GM12878 (cell line): Measurements from ENCODE around the gene DOCK9. TPM values are rescaled to one million over a fixed set of nuclear protein-coding genes. Genes with fewer than 3 reads are reported as not detected.

ENCODE experiments used
- ATAC-seq: fragments of 200-7000 bp; cut with Tn5 transposase; 3 replicates; pipeline ENCODE4 v1.9.1; 2020; ENCODE audit warnings: mild to moderate bottlenecking, moderate library complexity
- BruUV-seq: library from RNA; stranded (reverse); fragments of 400-500 nt; replicated peaks from 2 replicates; lab custom pipeline; 2021; lab: Mats Ljungman, UMichigan
- CTCF ChIA-PET: fragments of 300-600 bp; sonication (Branson Sonifier 250); formaldehyde crosslinking; extraction: SDS; loops from one replicate; lab custom pipeline; 2021; ENCODE audit warnings: inconsistent platforms; lab: Yijun Ruan, JAX
- POLR2A ChIA-PET: fragments of 350-600 bp; formaldehyde crosslinking; extraction: SDS; loops from one replicate; lab custom pipeline; 2021; ENCODE audit warnings: inconsistent platforms; lab: Charles Lee
- RAD21 ChIA-PET: fragments of 300-600 bp; sonication (Branson Sonifier 250); formaldehyde crosslinking; loops from one replicate; lab custom pipeline; 2023; ENCODE audit warnings: antibody characterized with exemption; ENCODE audit not compliant: unreplicated experiment; lab: Charles Lee
- SMC1A ChIA-PET: fragments of 300-600 bp; sonication (Branson Sonifier 250); formaldehyde crosslinking; loops from one replicate; lab custom pipeline; 2023; ENCODE audit not compliant: unreplicated experiment, uncharacterized antibody; lab: Charles Lee
- DNase-seq: peaks from one replicate; pipeline ENCODE4 v3.0.0-alpha.2; 2011; ENCODE audit warnings: low read depth, low spot score
- FAIRE-seq: peaks from 3 replicates; lab custom pipeline; 2011; peaks lifted over from hg19 to GRCh38; lab: Jason Lieb, UNC
- H2AFZ ChIP-seq: 2 replicates; pipeline ENCODE4 v1.6.0; 2011; ENCODE audit warnings: low read depth, low read length, control low read depth; ENCODE audit not compliant: control insufficient read depth
- H3K27ac ChIP-seq: 2 replicates; pipeline ENCODE4 v1.5.1; 2011; ENCODE audit warnings: control low read depth; ENCODE audit not compliant: control insufficient read depth, insufficient read depth
- H3K27me3 ChIP-seq, 2 experiments: replicated peaks in 1 of 2; 2 replicates each; pipeline versions ENCODE4 v1.6.0 to v1.6.1; 2011; ENCODE audit warnings: low read length in 1 of 2; ENCODE audit not compliant: control insufficient read depth in 2 of 2, insufficient read depth in 2 of 2
- H3K36me3 ChIP-seq, 2 experiments: 2 replicates each; pipeline ENCODE4 v1.5.1; 2011; ENCODE audit warnings: low read length in 1 of 2; ENCODE audit not compliant: control insufficient read depth in 2 of 2, insufficient read depth in 2 of 2
- H3K4me1 ChIP-seq: 2 replicates; pipeline ENCODE4 v1.6.1; 2011; ENCODE audit warnings: mild to moderate bottlenecking, low read length, moderate library complexity, mixed read lengths; ENCODE audit not compliant: control insufficient read depth, insufficient read depth
- H3K4me2 ChIP-seq: 2 replicates; pipeline ENCODE4 v1.6.0; 2011; ENCODE audit warnings: control low read depth; ENCODE audit not compliant: control insufficient read depth, insufficient read depth
- H3K4me3 ChIP-seq: fragments of 200-600 bp; sonication (generic); 2 replicates; pipeline ENCODE4 v1.5.1; 2016
- H3K79me2 ChIP-seq: 2 replicates; pipeline ENCODE4 v1.6.0; 2011; ENCODE audit warnings: low read length; ENCODE audit not compliant: control insufficient read depth, insufficient read depth
- H3K9ac ChIP-seq: 2 replicates; pipeline ENCODE4 v1.8.0; 2011; ENCODE audit warnings: low read length, control low read depth, mixed read lengths; ENCODE audit not compliant: control insufficient read depth, insufficient read depth
- H3K9me3 ChIP-seq: replicated peaks from 3 replicates; pipeline ENCODE4 v1.5.1; 2011; ENCODE audit warnings: mild to moderate bottlenecking, low read length; ENCODE audit not compliant: control insufficient read depth, insufficient read depth
- H4K20me1 ChIP-seq: 2 replicates; pipeline ENCODE4 v1.6.0; 2011; ENCODE audit not compliant: control insufficient read depth, insufficient read depth
- ATF2 ChIP-seq: IDR thresholded peaks from 2 replicates; pipeline ENCODE4 v1.6.1; 2012; ENCODE audit warnings: low read length, inconsistent platforms
- BHLHE40 ChIP-seq, 2 experiments: fragments of 450-650 bp in 1 of 2; IDR thresholded peaks; 2 replicates each; pipeline ENCODE4 v1.6.1; 2011 to 2017; ENCODE audit warnings: low read depth in 2 of 2, borderline replicate concordance in 1 of 2, improper control_type of control experiment in 1 of 2, low read length in 1 of 2, mild to moderate bottlenecking in 1 of 2
- DPF2 ChIP-seq: fragments of 450-650 bp; IDR thresholded peaks from 2 replicates; pipeline ENCODE4 v1.6.1; 2017; ENCODE audit warnings: mild to moderate bottlenecking
- E2F8 ChIP-seq: fragments of 450-650 bp; IDR thresholded peaks from 2 replicates; pipeline ENCODE4 v1.6.1; 2018; ENCODE audit warnings: mild to moderate bottlenecking, low read depth, moderate library complexity; ENCODE audit not compliant: partially characterized antibody
- HSF1 ChIP-seq: fragments of 150-350 bp; IDR thresholded peaks from 2 replicates; pipeline ENCODE4 v1.6.1; 2014; ENCODE audit warnings: mild to moderate bottlenecking, low read depth, low read length
- NKRF ChIP-seq: fragments of 450-650 bp; conservative IDR thresholded peaks from 2 replicates; pipeline ENCODE4 v1.6.1; 2017; ENCODE audit warnings: mild to moderate bottlenecking, moderate library complexity
- TARDBP ChIP-seq: IDR thresholded peaks from 2 replicates; pipeline ENCODE4 v1.6.1; 2016; ENCODE audit warnings: borderline replicate concordance
- USF2 ChIP-seq: IDR thresholded peaks from 2 replicates; pipeline ENCODE4 v1.6.1; 2011; ENCODE audit warnings: low read depth, low read length, improper control_type of control experiment, borderline replicate concordance
- ZSCAN29 ChIP-seq: fragments of 450-650 bp; IDR thresholded peaks from 2 replicates; pipeline ENCODE4 v1.6.1; 2017; ENCODE audit warnings: mild to moderate bottlenecking, moderate library complexity
- ZZZ3 ChIP-seq: IDR thresholded peaks from 2 replicates; pipeline ENCODE4 v1.6.1; 2011; ENCODE audit warnings: low read depth; ENCODE audit not compliant: control insufficient read depth, insufficient read length
- WGBS: methylation state at CpG from one replicate; pipeline ENCODE4 v1.1.6; 2016; ENCODE audit warnings: low lambda C conversion rate; ENCODE audit not compliant: insufficient replicate concordance, insufficient coverage; ENCODE audit errors: missing lambda C conversion rate; 5-methylcytosine and 5-hydroxymethylcytosine counted together
- in situ Hi-C: fragments of 300-500 bp; cut with MboI; formaldehyde crosslinking; loops from 9 replicates; pipeline ENCODE4 v1.14.3; 2018; ENCODE audit warnings: mixed read lengths
- intact Hi-C: fragments of 100-400 bp; cut with micrococcal nuclease; formaldehyde crosslinking; loops from one replicate; pipeline ENCODE4 v1.14.2; 2022; ENCODE audit not compliant: unreplicated experiment
- polyA plus RNA-seq, 11 experiments: library from polyadenylated mRNA; depleted of rRNA in 4 of 11; unstranded in 6 of 11; stranded (reverse) in 5 of 11; fragments of >200 nt; fragmentation: Nextera tagmentation in 4 of 11; fragmentation: Illumina TruSeq in 1 of 11; extraction: Ambion mirVana in 4 of 11; extraction: Trizol in 1 of 11; gene quantifications; 1 replicate in 1 of 11; 2 replicates in 10 of 11; pipeline versions ENCODE4 v1.2.1 to v1.2.3, GENCODE V29; 2011 to 2016; ENCODE audit warnings: inconsistent platforms in 2 of 11, missing spikeins in 2 of 11, low read depth in 1 of 11
- total RNA-seq, 4 experiments: library from RNA; depleted of rRNA in 3 of 4; stranded (reverse); fragments of >200 nt in 3 of 4; fragmentation: Illumina TruSeq in 1 of 4; extraction: Trizol in 1 of 4; gene quantifications; 2 replicates each; pipeline versions ENCODE4 v1.2.1 to v1.2.3, GENCODE V29; 2013 to 2021

DOCK9 gene
- total and polyA plus RNA-seq, 10 of the 15 experiments (the other 5 are each of a cell fraction or from before 2014, with no cell fraction given): 0.09 to 2.9 (median 0.74) TPM

- TF ChIP-seq ZZZ3 (no peak), E2F8 (no peak), USF2 (no peak), ZSCAN29 (no peak), NKRF (no peak)
Measured at GRCh38 chr13:98966019-98966418, 11.8 kb downstream of the DOCK9 start (continued).

- RAD21 ChIA-PET: no interaction called here
- Histone ChIP-seq H4K20me1 (no peaks in the 10 kb centered on the region), H3K4me2 (no peak overlapping the region), H2AFZ (no peak overlapping the region), H3K9me3 (no peaks in the 10 kb centered on the region), H3K27ac (no peak overlapping the region), H3K36me3 (no peaks in the 10 kb centered on the region), H3K4me1 (no peaks in the 10 kb centered on the region), H3K4me3 (no peak overlapping the region), H3K9ac (no peak overlapping the region), H3K79me2 (no peaks in the 10 kb centered on the region), H3K27me3 (no peaks in the 10 kb centered on the region; a peak in 1 of 4 replicates)
- in situ Hi-C loops (no loop called here), intact Hi-C loops (no loop called here)
- SMC1A ChIA-PET: interaction anchor here (0.6 kb wide), 1 partner anchor 57 kb away, joined by 3 read pairs; no protein-coding TSS in a partner anchor
- BruUV-seq: no TSS peak
- no peak for DNase-seq
- CTCF ChIA-PET: no interaction called here
- no peak for ATAC-seq
- POLR2A ChIA-PET: no interaction called here
- no peak for FAIRE-seq
- 74% methylated on average over 2 of the region's 2 CpGs for WGBS
- TF ChIP-seq BHLHE40 (IDR thresholded peaks at IDR 0.05; ENCODE audit: borderline replicate concordance in 1 of 2, low read depth in 2 of 2, low read length in 1 of 2) (no peak), HSF1 (no peak), TARDBP (no peak), ATF2 (no peak), DPF2 (no peak)
Measured at GRCh38 chr13:98965325-98965724, 12.5 kb downstream of the DOCK9 start.
